ENCODE measurements around the gene SCAP.
"Not testable (repeated sequence)": the region's sequence is repeated elsewhere in the genome, so short reads cannot be mapped to it uniquely, and the experiment has no call there.

The SCAP gene

GRCh38 chr3:47475570-47476329 lies at the start of gene SCAP:
Gene SCAP (minus strand): TSS chr3:47475941. CDS start chr3:47442993, 32,948 bp downstream.
- DNase-seq, result peak; percentile 70 to 78

GRCh38 chr3:47523310-47524073 lies 47.8 kb upstream of the SCAP start:
- no peak for DNase-seq

- DNase-seq, result peak; percentile 33 to 71
Measured at GRCh38 chr3:47522082-47522987, 46.6 kb upstream of the SCAP start.

GRCh38 chr3:47520756-47521155 lies 45.0 kb upstream of the SCAP start:
- no peak for DNase-seq

- DNase-seq, result peak in 1 of 2 donors; percentile 3
Measured at GRCh38 chr3:47517937-47518336, 42.2 kb upstream of the SCAP start.

GRCh38 chr3:47515864-47516319 lies 40.2 kb upstream of the SCAP start:
- DNase-seq, result no peak

GRCh38 chr3:47515100-47515499 lies 39.4 kb upstream of the SCAP start:
- DNase-seq, result no peak

GRCh38 chr3:47513125-47513929 lies 37.6 kb upstream of the SCAP start, which contains the start of gene ELP6:
Gene ELP6 (minus strand): TSS chr3:47513712. CDS start chr3:47513590, 122 bp downstream.
- DNase-seq, result peak; percentile 97

GRCh38 chr3:47512416-47513124 lies 36.8 kb upstream of the SCAP start:
- DNase-seq, result peak in 1 of 2 donors; percentile 25

GRCh38 chr3:47505267-47505666 lies 29.5 kb upstream of the SCAP start:
- not testable (repeated sequence) for DNase-seq

- no peak for DNase-seq
Measured at GRCh38 chr3:47504113-47504512, 28.4 kb upstream of the SCAP start.

- DNase-seq, result no peak
Measured at GRCh38 chr3:47503033-47503432, 27.3 kb upstream of the SCAP start.

GRCh38 chr3:47496892-47497291 lies 21.2 kb upstream of the SCAP start:
- DNase-seq, result no peak

- no peak for DNase-seq
Measured at GRCh38 chr3:47495886-47496285, 20.1 kb upstream of the SCAP start.

- DNase-seq, result no peak
Measured at GRCh38 chr3:47495111-47495510, 19.4 kb upstream of the SCAP start.

- DNase-seq, result no peak
Measured at GRCh38 chr3:47491777-47492176, 16.0 kb upstream of the SCAP start.

- DNase-seq, result no peak
Measured at GRCh38 chr3:47491186-47491585, 15.4 kb upstream of the SCAP start.

GRCh38 chr3:47487265-47487664 lies 11.5 kb upstream of the SCAP start:
- DNase-seq, result no peak

GRCh38 chr3:47485812-47486211 lies 10.1 kb upstream of the SCAP start:
- no peak for DNase-seq

GRCh38 chr3:47482366-47482765 lies 6.6 kb upstream of the SCAP start:
- no peak for DNase-seq

GRCh38 chr3:47481763-47482162 lies 6.0 kb upstream of the SCAP start:
- not testable (repeated sequence) for DNase-seq
